ENCODE data around the gene PHLDA2.
"Not testable (repeated sequence)": the region's sequence is repeated elsewhere in the genome, so short reads cannot be mapped to it uniquely, and the experiment has no call there.

Gene PHLDA2

GRCh38 chr11:2944530-2944929 is 15.3 kb upstream of the PHLDA2 start:
- no peak for DNase-seq

DNA sequence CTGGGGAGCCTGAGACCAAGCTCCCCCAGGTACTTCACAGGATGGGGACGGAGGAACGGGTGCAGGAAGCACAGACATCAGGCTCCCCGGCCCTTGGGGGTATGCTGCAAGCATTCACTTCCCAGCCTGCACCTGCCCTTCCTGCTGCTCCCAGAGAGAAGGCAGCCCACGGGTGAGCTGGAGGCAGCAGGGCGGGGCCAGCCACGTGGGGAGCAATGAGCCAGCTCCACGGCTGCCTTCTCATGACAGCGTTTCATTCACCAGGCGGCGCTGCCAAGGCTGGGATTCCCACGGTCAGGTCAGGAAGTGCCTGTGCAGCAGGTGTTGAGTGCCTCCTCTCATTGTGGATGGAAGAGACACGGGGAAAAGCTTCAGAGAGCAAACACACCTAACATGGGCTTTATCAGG is 14.5 kb upstream of the PHLDA2 start:
- no peak for DNase-seq

DNA sequence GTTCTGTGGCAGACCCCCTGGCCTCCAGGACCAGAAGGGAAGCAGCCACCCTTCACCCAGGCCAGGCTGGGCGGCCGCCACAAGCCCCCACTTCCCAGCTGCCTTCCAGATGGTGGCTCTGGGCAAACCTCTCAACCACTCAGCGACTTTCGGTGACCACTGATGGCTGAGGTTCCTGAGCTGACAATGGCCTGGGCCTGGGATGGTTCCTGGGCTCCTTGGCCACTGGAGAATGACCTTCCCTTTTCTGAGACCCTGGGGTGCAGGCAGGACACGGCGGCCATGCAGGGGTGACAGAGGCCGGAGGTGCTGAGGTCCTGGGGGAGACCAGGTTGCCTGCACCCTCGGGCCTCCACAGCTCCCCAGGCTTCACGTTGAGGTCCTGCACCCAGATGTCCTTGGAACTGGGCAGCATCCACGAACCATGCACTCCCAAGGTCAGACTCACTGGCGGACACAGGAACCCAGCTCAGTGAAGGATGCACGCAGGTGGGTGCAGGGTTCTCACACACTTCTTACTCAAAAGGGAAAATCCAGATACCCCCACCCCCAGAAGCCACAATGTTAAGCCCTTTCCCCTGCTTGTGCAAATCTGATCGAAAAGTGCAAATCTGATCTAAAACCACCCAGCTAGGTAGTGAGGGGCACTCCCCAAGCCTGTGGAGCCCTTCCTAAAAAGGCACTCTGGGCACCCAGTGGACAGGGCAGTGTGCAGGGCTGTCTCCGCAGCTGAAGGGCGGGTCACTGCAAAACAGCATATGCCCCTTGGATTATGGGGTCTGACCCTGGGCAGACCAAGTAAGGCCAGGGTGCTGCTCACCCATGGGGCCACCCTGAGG is 13.9 kb upstream of the PHLDA2 start:
- DNase-seq, result no peak

- DNase-seq, result no peak
These were observed 13.2 kb upstream of the PHLDA2 start for GRCh38 chr11:2942447-2942846.

DNA sequence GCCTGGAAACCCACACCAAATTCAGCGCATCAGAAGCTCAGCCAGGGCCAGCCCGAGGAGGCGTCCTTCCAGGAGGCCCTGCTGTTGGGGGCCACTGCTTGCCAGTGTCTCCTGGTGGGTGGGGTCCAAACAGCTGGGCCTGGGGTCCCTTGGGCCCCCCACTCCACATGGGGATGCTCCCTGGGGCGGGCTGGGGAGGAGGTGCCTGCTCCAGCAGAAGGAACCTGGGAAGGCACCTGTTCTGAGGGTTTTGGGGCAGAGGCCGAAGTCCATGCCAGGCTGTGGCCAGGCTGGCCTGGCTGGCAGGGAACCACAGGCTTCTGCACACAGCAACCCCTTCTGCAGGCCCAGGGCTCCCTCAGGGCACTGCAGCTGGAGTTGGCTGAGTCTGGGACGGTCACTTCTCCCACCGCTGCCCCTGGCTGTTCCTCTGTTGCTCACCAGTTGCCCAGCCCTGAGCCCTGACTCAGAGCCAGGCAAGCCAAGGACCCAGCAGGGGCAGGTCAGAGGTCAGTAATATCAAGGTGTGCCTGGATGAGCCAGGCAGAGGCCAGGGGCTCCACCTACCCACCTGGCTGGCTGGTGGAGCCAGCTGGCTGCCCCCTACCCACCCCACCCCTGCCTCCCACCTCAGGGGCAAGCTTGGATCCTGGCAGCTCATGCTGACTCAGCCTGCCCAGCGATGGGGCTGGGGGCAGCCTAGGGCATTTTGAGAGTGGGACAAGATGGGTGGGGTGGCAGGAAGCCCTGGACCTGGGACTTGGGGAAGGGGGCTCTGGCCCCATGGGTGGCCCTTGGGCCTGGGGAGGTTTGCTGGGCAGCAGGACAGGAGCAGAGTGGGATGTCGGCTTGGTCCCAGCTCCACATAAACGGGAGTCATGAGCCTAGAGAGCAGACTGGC is 12.0 kb upstream of the PHLDA2 start:
- no peak for DNase-seq

GRCh38 chr11:2940147-2940920 is 11.1 kb upstream of the PHLDA2 start:
- no peak for DNase-seq

DNA sequence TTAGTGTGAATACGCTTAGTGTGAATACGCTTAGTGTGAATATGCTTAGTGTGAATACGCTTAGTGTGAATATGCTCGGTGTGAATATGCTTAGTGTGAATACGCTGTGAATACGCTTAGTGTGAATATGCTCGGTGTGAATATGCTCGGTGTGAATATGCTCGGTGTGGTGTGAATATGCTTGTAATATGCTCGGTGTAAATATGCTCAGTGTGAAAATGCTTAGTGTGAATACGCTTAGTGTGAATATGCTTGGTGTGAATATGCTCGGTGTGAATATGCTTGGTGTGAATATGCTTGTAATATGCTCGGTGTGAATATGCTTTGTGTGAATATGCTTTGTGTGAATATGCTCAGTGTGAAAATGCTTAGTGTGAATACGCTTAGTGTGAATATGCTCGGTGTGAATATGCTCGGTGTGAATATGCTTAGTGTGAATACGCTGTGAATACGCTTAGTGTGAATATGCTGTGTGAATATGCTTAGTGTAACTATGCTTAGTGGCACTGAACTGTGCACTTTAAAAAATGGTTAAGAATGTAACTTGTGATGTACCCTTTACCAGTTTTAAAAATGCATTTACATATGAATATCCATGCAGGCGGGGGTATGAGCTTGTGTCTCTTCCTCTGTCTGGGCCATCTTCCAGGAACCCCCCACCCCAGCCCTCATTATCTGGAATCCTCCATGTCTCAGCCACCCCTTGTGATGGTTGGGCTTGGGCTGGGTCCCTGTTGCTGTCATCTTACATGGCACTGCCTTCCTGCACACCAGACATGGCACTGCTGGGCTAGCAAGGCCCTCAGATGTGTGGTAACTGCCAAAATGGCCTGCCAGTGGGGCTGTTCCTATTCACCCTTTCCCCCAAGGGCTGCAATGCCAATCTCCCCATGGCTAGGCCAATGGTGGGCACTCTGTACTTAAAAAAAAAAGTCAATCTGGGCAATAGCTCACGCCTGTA is 9.5 kb upstream of the PHLDA2 start:
- not testable (repeated sequence) for DNase-seq

GRCh38 chr11:2937641-2938457 is 8.6 kb upstream of the PHLDA2 start:
- DNase-seq, result not testable (repeated sequence)

GRCh38 chr11:2934611-2935239 is 5.5 kb upstream of the PHLDA2 start:
- no peak for DNase-seq

DNA sequence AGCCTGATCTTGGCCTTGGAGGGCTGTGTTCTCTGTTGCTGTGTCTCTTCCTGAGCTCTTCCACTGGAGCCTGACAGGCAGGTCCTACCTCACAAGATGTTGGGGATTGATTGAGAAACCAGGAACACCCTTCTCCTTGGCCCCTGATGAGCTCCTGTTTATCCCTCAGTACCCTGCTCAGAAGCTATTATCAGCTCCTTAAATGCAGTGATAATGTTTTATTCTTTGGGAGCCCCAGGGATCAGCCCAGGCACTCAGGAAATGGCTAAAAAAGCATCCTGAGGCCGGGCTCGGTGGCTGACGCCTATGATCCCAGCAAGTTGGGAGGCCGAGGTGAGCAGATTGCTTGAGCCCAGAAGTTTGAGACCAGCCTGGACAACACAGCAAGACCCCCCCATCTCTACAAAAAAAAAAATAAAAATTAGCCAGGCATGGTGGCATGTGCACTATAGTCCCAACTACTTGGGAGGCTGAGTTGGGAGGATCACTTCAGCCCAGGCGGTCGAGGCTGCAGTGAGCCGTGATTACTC is 4.9 kb upstream of the PHLDA2 start:
- no peak for DNase-seq

- peak; percentile 67 for DNase-seq
These were observed 4.3 kb upstream of the PHLDA2 start for GRCh38 chr11:2933375-2934020.

DNA sequence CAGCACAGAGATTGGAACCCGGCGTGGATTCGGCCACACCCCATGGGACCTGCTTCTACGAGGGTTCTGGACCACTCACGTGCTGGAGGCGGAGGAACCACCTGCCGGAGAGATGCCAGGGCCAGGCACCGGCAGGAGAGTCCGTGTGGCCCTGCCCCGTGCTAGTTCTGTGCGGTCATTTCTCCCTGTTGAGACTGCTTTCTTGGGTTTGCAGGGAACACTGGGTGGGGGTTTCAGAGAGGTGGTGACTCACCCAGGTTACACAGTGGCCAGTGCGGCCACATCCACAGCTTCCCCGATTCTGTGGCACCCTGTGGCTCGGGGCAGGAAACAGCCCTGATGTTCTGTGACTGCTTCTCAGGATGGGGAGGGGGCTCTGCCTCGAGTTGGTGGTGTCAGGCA is 3.6 kb upstream of the PHLDA2 start:
- DNase-seq, result no peak

DNA sequence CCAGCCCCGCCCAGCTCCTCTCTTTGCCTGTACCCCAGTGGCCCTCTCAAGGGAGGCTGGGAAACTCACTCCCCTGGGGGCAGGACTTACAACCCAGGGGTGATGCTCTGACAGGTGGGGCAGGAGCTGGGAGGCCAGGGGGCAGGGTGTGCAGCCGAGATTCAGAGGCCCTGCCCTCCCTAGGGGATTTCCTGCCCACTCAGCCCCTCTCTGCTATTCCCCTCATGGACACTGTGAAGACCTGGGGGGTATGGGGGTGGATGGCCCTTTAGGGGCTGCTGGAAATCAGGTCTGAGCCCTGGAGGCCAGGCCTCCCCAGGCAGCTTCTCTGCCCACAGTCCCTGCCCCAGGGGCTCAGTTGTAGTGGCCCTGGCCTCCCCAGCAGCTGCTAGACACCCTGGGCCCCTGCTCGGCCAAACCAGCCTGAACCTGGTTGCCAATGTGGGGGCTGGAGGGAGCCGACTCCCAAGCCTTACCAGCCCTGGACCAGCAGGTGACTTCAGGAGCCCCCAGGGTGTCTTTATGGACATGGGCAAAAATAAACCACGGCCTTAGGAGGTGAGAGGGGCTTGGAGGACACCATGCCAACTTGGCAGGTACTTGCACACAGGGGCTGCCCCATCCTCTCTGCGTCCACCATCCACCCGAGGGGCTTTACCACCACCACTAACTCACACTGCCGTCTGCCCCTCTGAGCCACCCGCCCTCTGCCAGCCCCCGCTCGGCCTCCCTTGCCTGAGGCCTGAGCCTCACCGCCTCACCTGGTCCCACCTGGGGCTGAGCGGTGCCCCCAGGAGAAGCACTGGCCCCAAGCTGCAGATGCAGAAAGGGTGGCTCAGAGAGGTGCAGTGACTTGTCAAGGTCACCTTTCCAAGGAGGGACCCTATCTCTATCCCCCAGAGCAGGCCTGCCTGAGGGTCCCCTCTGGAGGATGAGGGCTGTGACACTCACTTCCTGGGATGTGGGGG is 2.8 kb upstream of the PHLDA2 start:
- DNase-seq, result no peak

GRCh38 chr11:2931420-2931746 is 2.2 kb upstream of the PHLDA2 start:
- DNase-seq, result no peak

GRCh38 chr11:2930704-2931419 is 1.6 kb upstream of the PHLDA2 start:
- DNase-seq, result no peak

DNA sequence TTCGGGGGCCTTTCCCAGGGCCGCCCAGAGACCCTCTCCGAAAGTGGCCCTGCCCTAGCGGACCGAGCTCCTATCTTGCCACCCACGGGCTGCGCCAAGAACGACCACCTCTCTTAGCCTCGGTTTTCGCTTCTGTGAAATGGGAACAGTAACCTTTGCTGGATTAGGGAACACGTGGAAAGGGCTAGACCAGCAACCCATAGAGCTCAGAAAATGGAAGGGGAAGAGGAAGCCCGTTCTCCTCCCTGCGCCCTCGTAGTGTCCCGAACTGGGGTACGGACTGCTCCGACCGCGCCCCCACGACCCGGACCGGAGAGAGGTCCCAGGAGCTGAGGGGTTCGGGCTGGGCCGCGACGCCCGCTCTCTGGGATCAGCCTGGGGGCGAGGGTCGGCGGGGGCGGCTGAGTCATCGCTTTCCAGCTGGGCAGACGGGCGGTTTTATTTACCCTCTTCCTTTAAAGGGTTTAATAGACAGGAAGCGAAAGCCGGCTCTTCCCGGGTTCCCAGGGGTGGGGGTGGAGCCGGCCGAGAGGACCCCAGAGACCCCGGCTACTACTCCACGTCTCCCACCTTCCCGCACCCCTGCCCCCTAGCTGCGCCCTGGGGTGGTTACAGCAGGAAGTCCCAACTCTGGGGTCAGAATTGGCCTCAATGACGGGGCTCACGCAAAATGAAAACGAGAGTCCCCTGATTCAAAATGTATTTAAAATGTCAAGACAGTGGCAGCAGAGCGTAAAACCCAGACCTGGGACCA is 907 bp upstream of the PHLDA2 start:
- DNase-seq, result no peak

- no peak for DNase-seq
These were observed 320 bp upstream of the PHLDA2 start for GRCh38 chr11:2929531-2929949.

Data from GDM1 (cell line).